K562 (cell line): ENCODE results near the gene UBE2H. TPM values are rescaled to one million over a fixed set of nuclear protein-coding genes. Genes with fewer than 3 reads are reported as not detected.

Experiments
- BRD9 ChIP-seq: fragments of 450-650 bp; IDR thresholded peaks from 2 replicates; pipeline ENCODE4 v1.6.1; 2018; ENCODE audit warnings: low read depth; ENCODE audit not compliant: partially characterized antibody
- CBX5 ChIP-seq: IDR thresholded peaks from 2 replicates; pipeline ENCODE4 v1.6.1; 2014; ENCODE audit warnings: low read depth, borderline replicate concordance
- CGGBP1 ChIP-seq: fragments of 250-450 bp; sonication (Bioruptor Pico); IDR thresholded peaks from 2 replicates; pipeline ENCODE4 v1.9.0; 2021; ENCODE audit warnings: mild to moderate bottlenecking
- CHAMP1 ChIP-seq: fragments of 450-650 bp; IDR thresholded peaks from 2 replicates; pipeline ENCODE4 v1.6.1; 2016; ENCODE audit warnings: mild to moderate bottlenecking
- CREB3L1 ChIP-seq: fragments of 450-650 bp; IDR thresholded peaks from 2 replicates; pipeline ENCODE4 v1.6.1; 2014; ENCODE audit warnings: low read depth, mild to moderate bottlenecking, moderate library complexity, borderline replicate concordance
- DNMT1 ChIP-seq: fragments of 450-650 bp; IDR thresholded peaks from 2 replicates; pipeline ENCODE4 v1.6.1; 2016; ENCODE audit warnings: antibody characterized with exemption, mild to moderate bottlenecking
- GTF2B ChIP-seq: IDR thresholded peaks from 2 replicates; pipeline ENCODE4 v1.6.1; 2011; ENCODE audit not compliant: insufficient read length; ENCODE audit errors: extremely low read depth
- HIVEP1 ChIP-seq: fragments of 250-450 bp; sonication (Bioruptor Pico); IDR thresholded peaks from 2 replicates; pipeline ENCODE4 v1.4.0; 2020; ENCODE audit warnings: mild to moderate bottlenecking
- HMG20A ChIP-seq: fragments of 450-650 bp; formaldehyde crosslinking; conservative IDR thresholded peaks from 2 replicates; pipeline ENCODE4 v1.4.0; 2020; ENCODE audit warnings: mild to moderate bottlenecking, mixed read lengths
- MCM2 ChIP-seq: fragments of 450-650 bp; IDR thresholded peaks from 2 replicates; pipeline ENCODE4 v1.6.1; 2017; ENCODE audit warnings: low read depth, mild to moderate bottlenecking
- NCOR1 ChIP-seq: fragments of 450-650 bp; IDR thresholded peaks from 2 replicates; pipeline ENCODE4 v1.6.1; 2016; ENCODE audit warnings: mild to moderate bottlenecking, moderate library complexity
- NFE2 ChIP-seq: IDR thresholded peaks from 2 replicates; pipeline ENCODE4 v1.6.1; 2014; ENCODE audit warnings: antibody characterized with exemption, low read depth
- POLR3A ChIP-seq: IDR thresholded peaks from 2 replicates; pipeline ENCODE4 v1.6.1; 2011; ENCODE audit warnings: borderline replicate concordance, mild to moderate bottlenecking, moderate library complexity; ENCODE audit not compliant: insufficient read length, insufficient read depth; ENCODE audit errors: extremely low read depth
- PREB ChIP-seq: sonication (generic); formaldehyde crosslinking; IDR thresholded peaks from 2 replicates; pipeline ENCODE4 v1.8.1; 2023; ENCODE audit warnings: mild to moderate bottlenecking, missing genetic modification reagents
- RAD21 ChIP-seq, 2 experiments: fragments of 250-450 bp in 1 of 2; fragments of 450-650 bp in 1 of 2; sonication (Bioruptor Pico) in 1 of 2; formaldehyde crosslinking in 1 of 2; IDR thresholded peaks in 1 of 2; conservative IDR thresholded peaks in 1 of 2; 2 replicates each; pipeline versions ENCODE4 v1.4.0 to v1.8.0; 2020 to 2022; ENCODE audit warnings: mild to moderate bottlenecking in 2 of 2, moderate library complexity in 1 of 2
- SMARCA4 ChIP-seq: fragments of 450-650 bp; IDR thresholded peaks from 2 replicates; pipeline ENCODE4 v1.6.1; 2016
- SNRNP70 ChIP-seq: fragments of 200-400 bp; formaldehyde crosslinking; optimal IDR thresholded peaks from 2 replicates; pipeline ENCODE3; 2017; ENCODE audit warnings: low read depth, low read length
- STAT5A ChIP-seq: IDR thresholded peaks from 2 replicates; pipeline ENCODE4 v1.6.1; 2012; ENCODE audit warnings: low read length, inconsistent platforms, borderline replicate concordance
- ZC3H11A ChIP-seq: IDR thresholded peaks from 2 replicates; pipeline ENCODE4 v1.6.1; 2012; ENCODE audit warnings: low read depth, low read length, improper control_type of control experiment
- ZNF311 ChIP-seq: fragments of 250-450 bp; sonication (Bioruptor Pico); IDR thresholded peaks from 2 replicates; pipeline ENCODE4 v1.4.0; 2020; ENCODE audit warnings: mild to moderate bottlenecking, moderate library complexity
- ZNF707 ChIP-seq: fragments of 250-450 bp; sonication (Bioruptor Pico); conservative IDR thresholded peaks from 2 replicates; pipeline ENCODE4 v1.8.0; 2022; ENCODE audit warnings: inconsistent platforms, mild to moderate bottlenecking, moderate library complexity
- ZNF766 ChIP-seq: fragments of 200-800 bp; sonication (Bioruptor generic); conservative IDR thresholded peaks from 2 replicates; pipeline ENCODE4 v1.6.1; 2016; ENCODE audit warnings: missing genetic modification characterization, missing compliant biosample characterization
- polyA plus RNA-seq, 8 experiments: library from polyadenylated mRNA; depleted of rRNA in 4 of 8; stranded (reverse) in 5 of 8; unstranded in 3 of 8; fragments of >200 nt; fragmentation: Nextera tagmentation in 2 of 8; fragmentation: Illumina TruSeq in 1 of 8; extraction: Ambion mirVana in 2 of 8; extraction: Trizol in 1 of 8; gene quantifications; 2 replicates each; pipeline versions ENCODE4 v1.2.1 to v1.2.3, GENCODE V29; 2011 to 2014; ENCODE audit warnings: inconsistent platforms in 1 of 8, missing spikeins in 1 of 8
- total RNA-seq, 7 experiments: library from RNA; depleted of rRNA in 6 of 7; stranded (reverse); fragments of >200 nt in 6 of 7; fragmentation: Illumina TruSeq in 2 of 7; extraction: Trizol in 2 of 7; gene quantifications; 2 replicates each; pipeline versions ENCODE4 v1.2.1 to v1.2.3, GENCODE V29; 2011 to 2021; ENCODE audit warnings: low replicate concordance in 1 of 7

The UBE2H gene
- total and polyA plus RNA-seq, 9 of the 15 experiments (the other 6 are each of a cell fraction or from before 2014, with no cell fraction given): 6.3 to 33.0 (median 13.3) TPM

- TF ChIP-seq CGGBP1 (0 out of 2 replicates have a peak, but pooled peaks have one; percentile 13), ZNF707 (CRISPR knock-in tag) (no peak), MCM2 (no peak), HMG20A (CRISPR knock-in tag) (no peak), POLR3A (no peak), BRD9 (peak; percentile 58), STAT5A (0 out of 2 replicates have a peak, but pooled peaks have one; percentile 4), CREB3L1 (peak; percentile 48; the same call in 1 of the 2 replicates), CBX5 (no peak), SNRNP70 (no peak), SMARCA4 (peak; percentile 82), PREB (no peak), NCOR1 (no peak), GTF2B (no peak), CHAMP1 (peak; percentile 90), DNMT1 (no peak; the same call in 1 of the 2 replicates), NFE2 (peak; percentile 91), ZC3H11A (no peak), HIVEP1 (CRISPR knock-in tag) (0 out of 2 replicates have a peak, but pooled peaks have one; percentile 16), ZNF766 (CRISPR knock-in tag) (peak; percentile 67; the same call in 1 of the 2 replicates), RAD21 (CRISPR knock-in tag; conservative IDR thresholded peaks at IDR 0.05 in 1 of 2, IDR thresholded peaks at IDR 0.05 in 1 of 2) (no peak), ZNF311 (CRISPR knock-in tag) (no peak)
Observed at GRCh38 chr7:129875745-129876411, 76.9 kb downstream of the UBE2H start (continued).
